ENCODE results near the gene CYB5R3. TPM values are rescaled to one million over a fixed set of nuclear protein-coding genes. Genes with fewer than 3 reads are reported as not detected.
"Not testable (repeated sequence)": the region's sequence is repeated elsewhere in the genome, so short reads cannot be mapped to it uniquely, and the experiment has no call there.

The CYB5R3 gene
- polyA plus RNA-seq, 6 donors from 2014 or later: 72.0 to 142 (median 83.8) TPM

- DNase-seq (no peak), ATAC-seq (ENCODE audit: low read depth in 2 of 2) (no peak)
- peaks cover 5 to 24% of the 10 kb centered on the region in 2 donors for H3K36me3 Mint-ChIP-seq
- no peak overlapping the region for H3K4me3 Mint-ChIP-seq
- H3K27me3 Mint-ChIP-seq: no peaks in the 10 kb centered on the region
- H3K4me1 Mint-ChIP-seq: peaks cover 21 to 24% (median 23%) of the 10 kb centered on the region in 3 donors
- H3K27ac Mint-ChIP-seq: peak overlapping the region in 3 of 6 donors; percentile 52 to 82 (median 53)
- H3K9me3 Mint-ChIP-seq: no peaks in the 10 kb centered on the region
Observed at GRCh38 chr22:42586381-42586780, 62.8 kb downstream of the CYB5R3 start.

GRCh38 chr22:42585096-42585495, 64.1 kb downstream of the CYB5R3 start:
- no peak overlapping the region for H3K4me3 Mint-ChIP-seq
- no peak for DNase-seq
- peak overlapping the region in 4 of 6 donors; percentile 15 to 78 (median 64) for H3K27ac Mint-ChIP-seq
- peaks cover 5 to 24% of the 10 kb centered on the region in 2 donors for H3K36me3 Mint-ChIP-seq
- peaks cover 26 to 32% (median 31%) of the 10 kb centered on the region in 3 donors for H3K4me1 Mint-ChIP-seq
- H3K9me3 Mint-ChIP-seq: no peaks in the 10 kb centered on the region
- H3K27me3 Mint-ChIP-seq: no peaks in the 10 kb centered on the region
- ATAC-seq (ENCODE audit: low read depth in 2 of 2): no peak

- DNase-seq: no peak
- Mint-ChIP-seq H3K27ac (peak overlapping the region in 1 of 6 donors; percentile 22), H3K9me3 (no peaks in the 10 kb centered on the region), H3K4me1 (peaks cover 23 to 35% (median 25%) of the 10 kb centered on the region in 3 donors), H3K36me3 (peaks cover 5 to 24% of the 10 kb centered on the region in 2 donors), H3K4me3 (peak overlapping the region in 1 of 8 donors; percentile 69), H3K27me3 (no peaks in the 10 kb centered on the region)
- no peak for ATAC-seq (ENCODE audit: low read depth in 2 of 2)
Observed at GRCh38 chr22:42584364-42584940, 64.7 kb downstream of the CYB5R3 start.

GRCh38 chr22:42582987-42583386, 66.2 kb downstream of the CYB5R3 start:
- H3K27ac Mint-ChIP-seq: peak overlapping the region in 2 of 6 donors; percentile 61 to 92
- H3K27me3 Mint-ChIP-seq: no peaks in the 10 kb centered on the region
- peak overlapping the region in 6 of 8 donors; percentile 10 to 97 (median 94) for H3K4me3 Mint-ChIP-seq
- DNase-seq: no peak
- no peak for ATAC-seq (ENCODE audit: low read depth in 2 of 2)
- H3K36me3 Mint-ChIP-seq: peaks cover 5 to 22% of the 10 kb centered on the region in 2 donors
- H3K4me1 Mint-ChIP-seq: peaks cover 23 to 34% (median 24%) of the 10 kb centered on the region in 3 donors
- no peaks in the 10 kb centered on the region for H3K9me3 Mint-ChIP-seq

GRCh38 chr22:42581762-42582716, 67.2 kb downstream of the CYB5R3 start:
- no peaks in the 10 kb centered on the region for H3K27me3 Mint-ChIP-seq
- peak; percentile 81 for DNase-seq
- peaks cover 5 to 12% of the 10 kb centered on the region in 2 donors for H3K36me3 Mint-ChIP-seq
- peak; percentile 85 to 87 for ATAC-seq (ENCODE audit: low read depth in 2 of 2)
- H3K4me3 Mint-ChIP-seq: peak overlapping the region; percentile 93 to 97 (median 96)
- H3K4me1 Mint-ChIP-seq: peaks cover 17 to 27% (median 17%) of the 10 kb centered on the region in 3 donors
- H3K27ac Mint-ChIP-seq: peak overlapping the region; percentile 76 to 96 (median 89)
- no peaks in the 10 kb centered on the region for H3K9me3 Mint-ChIP-seq

GRCh38 chr22:42581194-42581761, 67.9 kb downstream of the CYB5R3 start:
- not testable (repeated sequence) for H3K27me3 Mint-ChIP-seq
- H3K4me1 Mint-ChIP-seq: peaks cover 17 to 25% (median 17%) of the 10 kb centered on the region in 3 donors

GRCh38 chr22:42580040-42580439, 69.2 kb downstream of the CYB5R3 start:
- H3K36me3 Mint-ChIP-seq; ATAC-seq (ENCODE audit: low read depth in 2 of 2); DNase-seq; H3K27ac Mint-ChIP-seq; H3K27me3 Mint-ChIP-seq; H3K9me3 Mint-ChIP-seq: not testable (repeated sequence)
- H3K4me3 Mint-ChIP-seq: peak overlapping the region in 4 of 8 donors; percentile 36 to 61 (median 48)
- peaks cover 13 to 22% (median 17%) of the 10 kb centered on the region in 3 donors for H3K4me1 Mint-ChIP-seq

More at GRCh38 chr22:42581194-42581761, 67.9 kb downstream of the CYB5R3 start:
- Mint-ChIP-seq H3K4me3 (peak overlapping the region; percentile 95 to 98 (median 96)), H3K27ac (peak overlapping the region; percentile 87 to 97 (median 96))
- not testable (repeated sequence) for H3K36me3 Mint-ChIP-seq, DNase-seq, H3K9me3 Mint-ChIP-seq
- peak; percentile 56 to 57 for ATAC-seq (ENCODE audit: low read depth in 2 of 2)

GRCh38 chr22:42577623-42578240, 71.5 kb downstream of the CYB5R3 start:
- DNase-seq (no peak), ATAC-seq (ENCODE audit: low read depth in 2 of 2) (no peak)
- no peak overlapping the region for H3K4me3 Mint-ChIP-seq
- H3K27me3 Mint-ChIP-seq: no peaks in the 10 kb centered on the region
- H3K9me3 Mint-ChIP-seq: no peaks in the 10 kb centered on the region
- H3K4me1 Mint-ChIP-seq: peaks cover 12 to 21% (median 17%) of the 10 kb centered on the region in 3 donors
- no peak overlapping the region for H3K27ac Mint-ChIP-seq
- H3K36me3 Mint-ChIP-seq: no peaks in the 10 kb centered on the region

- Mint-ChIP-seq H3K4me3 (peak overlapping the region in 1 of 8 donors; percentile 50), H3K4me1 (peaks cover 10 to 15% (median 13%) of the 10 kb centered on the region in 3 donors)
- not testable (repeated sequence) for H3K9me3 Mint-ChIP-seq; H3K27me3 Mint-ChIP-seq; H3K36me3 Mint-ChIP-seq; DNase-seq; ATAC-seq (ENCODE audit: low read depth in 2 of 2); H3K27ac Mint-ChIP-seq
Observed at GRCh38 chr22:42577141-42577540, 72.1 kb downstream of the CYB5R3 start.

GRCh38 chr22:42575996-42576574, 73.1 kb downstream of the CYB5R3 start:
- not testable (repeated sequence) for H3K4me1 Mint-ChIP-seq; H3K36me3 Mint-ChIP-seq; H3K27ac Mint-ChIP-seq; H3K27me3 Mint-ChIP-seq; DNase-seq; H3K9me3 Mint-ChIP-seq; H3K4me3 Mint-ChIP-seq; ATAC-seq (ENCODE audit: low read depth in 2 of 2)

GRCh38 chr22:42574468-42574867, 74.7 kb downstream of the CYB5R3 start:
- H3K9me3 Mint-ChIP-seq; H3K27me3 Mint-ChIP-seq; DNase-seq; H3K36me3 Mint-ChIP-seq; H3K4me1 Mint-ChIP-seq; H3K27ac Mint-ChIP-seq; H3K4me3 Mint-ChIP-seq; ATAC-seq (ENCODE audit: low read depth in 2 of 2): not testable (repeated sequence)

GRCh38 chr22:42574046-42574445, 75.1 kb downstream of the CYB5R3 start:
- not testable (repeated sequence) for DNase-seq; H3K36me3 Mint-ChIP-seq; H3K27me3 Mint-ChIP-seq; H3K9me3 Mint-ChIP-seq; H3K27ac Mint-ChIP-seq; ATAC-seq (ENCODE audit: low read depth in 2 of 2); H3K4me1 Mint-ChIP-seq; H3K4me3 Mint-ChIP-seq

GRCh38 chr22:42571068-42571467, 78.1 kb downstream of the CYB5R3 start:
- not testable (repeated sequence) for H3K4me1 Mint-ChIP-seq; H3K4me3 Mint-ChIP-seq; DNase-seq; H3K27me3 Mint-ChIP-seq; H3K9me3 Mint-ChIP-seq; H3K36me3 Mint-ChIP-seq; ATAC-seq (ENCODE audit: low read depth in 2 of 2)
- H3K27ac Mint-ChIP-seq: peak overlapping the region in 1 of 6 donors; percentile 4
